ENCODE results near the gene SNRPA. TPM values are rescaled to one million over a fixed set of nuclear protein-coding genes. Genes with fewer than 3 reads are reported as not detected.
A peak's percentile ranks its signal among the peaks of the same experiment; 100 is the strongest.
"Not testable (repeated sequence)": the region's sequence is repeated elsewhere in the genome, so short reads cannot be mapped to it uniquely, and the experiment has no call there.

The SNRPA gene
- total RNA-seq, 1 experiment from 2014 or later, result 68.4 TPM

DNA sequence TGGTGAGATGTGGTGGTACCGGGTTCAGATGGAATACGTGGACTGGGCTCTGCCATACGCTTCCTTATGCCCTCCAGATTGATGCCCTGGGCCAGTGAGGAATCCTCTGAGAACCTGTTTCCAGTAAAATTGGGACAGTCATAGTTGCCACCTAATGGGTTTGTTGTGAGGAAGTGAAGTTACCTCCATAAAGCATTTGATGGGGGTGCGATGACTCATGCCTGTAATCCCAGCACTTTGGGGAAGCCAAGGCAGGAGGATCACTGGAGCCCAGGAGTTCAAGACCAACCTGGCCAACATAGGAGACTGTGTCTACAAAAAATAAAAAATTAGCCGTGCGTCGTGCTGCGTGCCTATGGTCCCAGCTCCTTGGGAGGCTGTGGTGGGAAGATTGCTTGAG lies 4.8 kb downstream of the SNRPA start:
- H3K36me3 ChIP-seq, result peaks cover 85% of the 10 kb centered on the region

DNA sequence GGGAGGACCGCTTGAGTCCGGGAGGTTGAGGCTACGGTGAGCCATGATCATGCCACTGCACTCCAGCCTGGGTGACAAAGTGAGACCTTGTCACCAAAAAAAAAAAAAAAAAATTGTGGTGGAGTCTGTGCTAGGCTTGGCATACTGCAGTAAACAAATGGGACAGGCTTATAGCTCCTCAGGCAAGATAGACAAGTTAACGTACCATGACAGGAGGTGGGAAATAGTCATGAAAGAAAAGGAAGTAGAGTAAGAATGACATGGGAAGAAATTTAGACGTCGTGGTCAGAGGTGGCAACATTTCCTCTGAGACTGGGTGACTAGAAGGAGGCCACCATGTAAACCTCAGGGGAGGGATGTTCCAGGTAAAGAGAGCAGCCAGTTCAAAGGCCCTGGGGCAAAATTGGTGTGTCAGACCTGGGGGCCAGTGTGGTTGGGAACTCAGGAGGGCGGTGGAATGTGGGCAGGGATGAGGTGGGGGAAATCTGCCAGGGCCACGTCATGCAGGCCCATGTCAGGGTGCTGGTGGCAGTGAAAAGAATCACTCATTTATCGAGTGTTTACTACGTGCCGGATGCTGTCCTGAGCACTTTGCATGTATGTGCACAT lies 5.6 kb downstream of the SNRPA start:
- Histone ChIP-seq H3K9me3 (no peaks in the 10 kb centered on the region), H3K36me3 (peaks cover 89% of the 10 kb centered on the region), H3K27me3 (no peaks in the 10 kb centered on the region), H3K4me3 (no peak overlapping the region)
- DNase-seq, result no peak

More for the DNA sequence above, 4.8 kb downstream of the SNRPA start:
- no peak for DNase-seq
- Histone ChIP-seq H3K4me3 (no peak overlapping the region), H3K27me3 (no peaks in the 10 kb centered on the region), H3K9me3 (no peaks in the 10 kb centered on the region)

DNA sequence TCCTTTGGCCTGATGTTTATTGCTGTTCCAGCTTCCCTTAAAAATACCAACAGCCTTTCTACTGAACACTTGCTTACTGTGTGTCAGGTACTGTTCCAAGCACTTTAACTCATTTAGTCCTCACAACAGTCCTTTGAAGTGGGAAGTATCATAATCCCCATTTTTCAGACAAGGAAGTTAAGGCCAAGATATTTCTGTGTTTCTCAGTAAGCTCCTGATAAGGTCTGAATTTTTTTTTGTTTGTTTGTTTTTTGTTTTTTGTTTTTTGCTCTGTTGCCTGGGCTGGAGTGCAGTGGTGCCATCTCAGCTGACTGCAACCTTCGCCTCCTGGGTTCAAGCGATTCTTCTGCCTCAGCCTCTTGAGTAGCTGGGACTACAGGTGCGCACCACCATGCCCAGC lies 7.5 kb downstream of the SNRPA start:
- no peaks in the 10 kb centered on the region for H3K9me3 ChIP-seq
- H3K27me3 ChIP-seq, result no peaks in the 10 kb centered on the region
- DNase-seq, result no peak
- peaks cover 92% of the 10 kb centered on the region for H3K36me3 ChIP-seq
- no peak overlapping the region for H3K4me3 ChIP-seq

DNA sequence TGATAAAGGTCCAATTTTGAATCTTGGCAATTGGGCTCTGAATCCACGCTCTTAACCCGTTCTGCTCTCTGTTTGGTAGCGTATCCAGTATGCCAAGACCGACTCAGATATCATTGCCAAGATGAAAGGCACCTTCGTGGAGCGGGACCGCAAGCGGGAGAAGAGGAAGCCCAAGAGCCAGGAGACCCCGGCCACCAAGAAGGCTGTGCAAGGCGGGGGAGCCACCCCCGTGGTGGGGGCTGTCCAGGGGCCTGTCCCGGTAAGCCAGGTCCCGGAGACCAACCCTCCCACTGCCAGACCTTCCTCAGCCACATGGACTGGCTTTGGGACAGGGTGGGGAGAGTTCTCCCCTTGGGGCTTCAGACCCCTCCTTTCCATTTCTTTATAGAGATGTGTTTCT lies 8.3 kb downstream of the SNRPA start:
- DNase-seq, result no peak
- no peaks in the 10 kb centered on the region for H3K27me3 ChIP-seq
- H3K9me3 ChIP-seq, result no peaks in the 10 kb centered on the region
- H3K4me3 ChIP-seq, result no peak overlapping the region
- peaks cover 94% of the 10 kb centered on the region for H3K36me3 ChIP-seq

DNA sequence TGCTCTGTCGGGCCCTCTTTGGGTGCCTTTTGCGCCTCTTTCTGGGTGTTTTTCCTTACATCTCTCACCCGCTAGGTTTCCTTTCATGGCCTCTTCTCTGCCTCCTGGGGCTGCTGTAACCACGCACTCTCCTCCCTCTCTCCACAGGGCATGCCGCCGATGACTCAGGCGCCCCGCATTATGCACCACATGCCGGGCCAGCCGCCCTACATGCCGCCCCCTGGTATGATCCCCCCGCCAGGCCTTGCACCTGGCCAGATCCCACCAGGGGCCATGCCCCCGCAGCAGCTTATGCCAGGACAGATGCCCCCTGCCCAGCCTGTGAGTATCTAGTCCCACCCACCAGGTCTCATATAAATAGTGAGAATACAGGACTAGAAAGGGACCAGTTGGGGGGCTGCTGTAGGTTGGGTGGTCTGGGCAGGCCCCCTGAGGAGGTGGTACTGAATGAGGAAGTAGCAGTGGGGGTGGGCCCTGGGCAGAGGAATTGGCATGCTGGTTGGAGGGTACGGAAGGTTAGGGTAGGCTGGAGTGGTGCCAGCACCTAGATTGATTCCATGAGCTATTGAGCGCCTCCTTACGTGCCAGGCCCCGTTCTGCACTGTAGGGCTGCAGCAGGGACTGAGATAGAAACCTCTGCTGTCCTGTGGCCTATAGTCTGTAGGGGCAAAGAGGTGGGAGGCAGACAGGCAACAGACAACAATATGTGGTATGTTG lies 11.9 kb downstream of the SNRPA start:
- Histone ChIP-seq H3K36me3 (peaks cover 90% of the 10 kb centered on the region), H3K4me3 (no peak overlapping the region), H3K27me3 (no peaks in the 10 kb centered on the region), H3K9me3 (no peaks in the 10 kb centered on the region)
- DNase-seq, result no peak

DNA sequence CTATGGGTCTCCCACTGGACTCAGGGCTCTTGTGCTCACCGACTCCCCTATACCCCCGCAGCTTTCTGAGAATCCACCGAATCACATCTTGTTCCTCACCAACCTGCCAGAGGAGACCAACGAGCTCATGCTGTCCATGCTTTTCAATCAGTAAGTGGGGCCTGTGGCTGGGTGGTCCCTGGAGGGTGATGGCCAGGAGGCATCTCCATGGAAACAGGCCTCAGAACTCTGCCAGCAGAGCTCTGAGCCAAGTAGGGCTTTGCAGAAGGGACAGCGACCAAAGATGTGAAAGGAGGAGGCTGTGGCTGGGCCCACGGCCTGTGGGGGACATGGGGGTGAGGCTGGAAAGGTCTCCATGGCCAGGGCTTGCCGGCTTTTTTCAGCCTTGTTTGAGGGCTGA lies 12.5 kb downstream of the SNRPA start:
- H3K4me3 ChIP-seq, result no peak overlapping the region
- H3K9me3 ChIP-seq, result no peaks in the 10 kb centered on the region
- H3K27me3 ChIP-seq, result no peaks in the 10 kb centered on the region
- DNase-seq, result no peak
- H3K36me3 ChIP-seq, result peaks cover 84% of the 10 kb centered on the region

DNA sequence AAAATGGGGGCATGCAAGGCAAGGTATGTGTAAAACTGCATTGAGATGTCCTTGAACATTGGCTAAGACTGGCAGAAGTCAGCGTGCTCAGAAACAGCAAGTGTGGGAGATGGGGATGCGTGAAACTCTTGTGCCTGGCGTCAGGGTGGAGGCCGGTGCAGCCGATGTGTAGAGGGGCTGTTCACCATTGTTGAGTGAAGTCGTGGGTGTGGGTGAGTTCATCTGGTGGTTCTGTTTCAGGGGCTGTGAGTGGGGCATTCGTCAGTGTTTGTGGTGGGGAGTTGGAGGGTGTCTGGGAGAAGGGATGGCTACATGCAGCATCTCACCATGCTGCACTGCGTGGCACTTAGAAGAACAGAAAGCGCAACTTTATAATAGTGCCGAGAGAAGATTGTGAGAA lies 13.0 kb downstream of the SNRPA start:
- Histone ChIP-seq H3K27me3 (no peaks in the 10 kb centered on the region), H3K36me3 (peaks cover 80% of the 10 kb centered on the region), H3K9me3 (no peaks in the 10 kb centered on the region), H3K4me3 (no peak overlapping the region)
- DNase-seq, result no peak

DNA sequence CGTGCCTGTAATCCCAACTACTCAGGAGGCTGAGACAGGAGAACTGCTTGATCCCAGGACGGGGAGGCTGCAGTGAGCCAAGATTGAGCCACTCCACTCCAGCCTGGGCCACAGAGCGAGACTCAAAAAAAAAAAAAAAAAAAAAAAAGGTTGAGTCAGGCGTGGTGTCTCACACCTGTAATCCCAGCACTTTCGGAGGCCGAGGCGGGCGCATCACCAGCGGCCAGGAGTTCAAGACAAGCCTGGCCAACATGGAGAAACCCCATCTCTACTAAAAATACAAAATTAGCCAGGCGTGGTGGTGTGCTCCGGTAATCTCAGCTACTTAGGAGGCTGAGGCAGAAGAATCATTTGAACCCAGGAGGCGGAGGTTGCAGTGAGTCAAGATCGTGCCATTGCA lies 15.4 kb downstream of the SNRPA start:
- H3K27me3 ChIP-seq, DNase-seq, H3K9me3 ChIP-seq, H3K4me3 ChIP-seq: not testable (repeated sequence)
- peaks cover 57% of the 10 kb centered on the region for H3K36me3 ChIP-seq

DNA sequence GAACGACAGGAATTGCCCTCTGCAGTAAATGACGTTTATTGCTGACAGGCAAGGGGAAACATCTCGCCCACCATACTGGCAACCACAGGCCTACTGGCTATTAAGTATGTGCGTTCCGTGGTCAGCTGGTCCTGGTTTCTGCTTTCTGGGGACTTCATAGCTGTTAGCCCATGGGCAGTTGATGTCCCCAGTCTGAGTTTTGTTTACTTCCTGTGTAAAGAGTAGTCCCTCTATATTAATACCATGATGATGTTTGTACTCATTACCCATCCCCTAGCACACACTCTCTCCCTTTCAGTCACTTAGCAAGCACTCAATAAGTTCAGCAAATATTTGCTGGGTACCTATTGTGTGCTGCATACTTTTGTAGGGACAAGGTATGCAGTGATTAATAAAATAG lies 17.9 kb downstream of the SNRPA start:
- DNase-seq, result no peak
- Histone ChIP-seq H3K27me3 (no peaks in the 10 kb centered on the region), H3K9me3 (no peaks in the 10 kb centered on the region), H3K36me3 (peaks cover 32% of the 10 kb centered on the region), H3K4me3 (no peak overlapping the region)

DNA sequence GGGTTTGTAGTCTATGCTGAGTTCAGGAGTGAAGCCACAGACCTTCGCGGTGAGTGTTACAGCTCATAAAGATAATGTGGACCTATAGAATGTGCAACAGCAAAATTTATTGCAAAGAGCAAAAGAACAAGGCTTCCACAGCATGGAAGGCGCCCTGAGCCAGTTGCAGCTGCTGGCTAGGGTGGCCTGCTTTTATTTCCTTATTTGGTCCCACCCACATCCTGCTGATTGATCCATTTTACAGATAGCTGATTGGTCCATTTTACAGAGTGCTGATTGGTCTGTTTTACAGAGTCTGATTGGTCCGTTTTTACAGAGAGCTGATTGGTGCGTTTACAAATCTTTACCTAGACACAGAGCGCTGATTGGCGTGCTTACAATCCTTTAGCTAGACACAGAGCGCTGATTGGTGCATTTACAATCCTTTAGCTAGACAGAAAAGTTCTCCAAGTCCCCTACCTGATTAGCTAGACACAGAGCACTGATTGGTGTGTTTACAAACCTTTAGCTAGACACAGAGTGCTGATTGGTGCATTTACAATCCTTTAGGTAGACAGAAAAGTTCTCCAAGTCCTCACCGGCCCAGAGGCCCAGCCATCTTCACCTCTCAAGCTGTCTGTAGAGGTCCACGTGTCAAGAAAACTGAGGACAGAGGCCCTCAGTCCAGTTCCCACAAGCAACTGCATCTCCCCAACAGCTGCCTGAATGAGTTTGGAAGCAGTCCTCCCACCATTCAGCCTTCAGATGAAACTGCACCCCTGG lies 20.3 kb downstream of the SNRPA start:
- H3K4me3 ChIP-seq, H3K9me3 ChIP-seq, H3K36me3 ChIP-seq, DNase-seq, H3K27me3 ChIP-seq: not testable (repeated sequence)

DNA sequence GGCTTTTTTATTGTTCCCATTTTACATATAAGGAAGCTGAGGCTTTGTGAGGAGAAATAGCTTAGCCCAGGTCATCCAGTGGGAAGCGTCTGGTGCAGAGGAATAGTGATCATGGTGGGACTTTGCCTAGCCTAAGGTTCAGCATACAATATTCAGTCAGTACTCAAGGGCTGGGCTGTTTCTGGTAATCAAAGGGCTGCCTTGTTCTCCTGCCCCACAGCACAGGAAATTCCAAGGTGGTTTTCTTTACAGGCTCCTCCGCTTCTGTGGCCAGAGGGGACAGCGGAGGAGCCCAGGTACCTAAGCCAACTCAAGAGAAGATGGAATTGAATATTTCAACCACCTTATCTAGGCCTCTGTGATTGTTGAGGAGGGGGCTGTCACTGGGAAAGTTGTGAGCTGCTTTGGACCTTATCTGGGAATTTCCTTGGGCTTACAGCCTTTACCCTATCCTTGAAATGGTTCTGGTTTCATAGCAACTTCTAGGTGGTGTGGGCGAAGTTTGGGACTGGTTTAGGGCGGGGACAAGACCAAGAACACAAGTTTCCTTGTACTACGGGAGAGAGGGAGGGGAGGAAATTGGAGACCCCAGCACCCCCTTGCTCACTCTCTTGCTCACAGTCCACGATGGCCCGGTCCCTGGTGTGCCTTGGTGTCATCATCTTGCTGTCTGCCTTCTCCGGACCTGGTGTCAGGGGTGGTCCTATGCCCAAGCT lies 24.1 kb downstream of the SNRPA start, which contains the start of gene MIA:
Gene MIA (plus strand): TSS at position 606 of the 716 bp plus-strand sequence. CDS start 22 bp downstream, at position 628.
- no peaks in the 10 kb centered on the region for H3K9me3 ChIP-seq
- DNase-seq, result no peak

DNA sequence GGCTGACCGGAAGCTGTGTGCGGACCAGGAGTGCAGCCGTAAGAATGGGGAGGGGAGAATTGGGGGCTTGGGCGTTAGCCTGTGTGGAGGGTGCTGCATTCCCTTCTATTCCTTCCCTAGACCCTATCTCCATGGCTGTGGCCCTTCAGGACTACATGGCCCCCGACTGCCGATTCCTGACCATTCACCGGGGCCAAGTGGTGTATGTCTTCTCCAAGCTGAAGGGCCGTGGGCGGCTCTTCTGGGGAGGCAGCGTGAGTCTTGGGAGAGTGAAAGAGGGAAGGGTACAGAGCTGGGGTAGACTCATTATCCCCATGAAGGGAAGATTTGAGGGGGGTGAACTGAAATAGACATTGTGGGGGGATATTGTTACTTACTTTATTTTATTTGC lies 24.6 kb downstream of the SNRPA start:
- Histone ChIP-seq H3K9me3 (no peaks in the 10 kb centered on the region), H3K27me3 (no peaks in the 10 kb centered on the region), H3K4me3 (no peak overlapping the region), H3K36me3 (no peaks in the 10 kb centered on the region)
- no peak for DNase-seq

More for the DNA sequence above, 24.1 kb downstream of the SNRPA start, which contains the start of gene MIA:
- Histone ChIP-seq H3K4me3 (no peak within 1 kb of the TSS), H3K36me3 (no peaks in the 10 kb centered on the region), H3K27me3 (no peaks in the 10 kb centered on the region)

DNA sequence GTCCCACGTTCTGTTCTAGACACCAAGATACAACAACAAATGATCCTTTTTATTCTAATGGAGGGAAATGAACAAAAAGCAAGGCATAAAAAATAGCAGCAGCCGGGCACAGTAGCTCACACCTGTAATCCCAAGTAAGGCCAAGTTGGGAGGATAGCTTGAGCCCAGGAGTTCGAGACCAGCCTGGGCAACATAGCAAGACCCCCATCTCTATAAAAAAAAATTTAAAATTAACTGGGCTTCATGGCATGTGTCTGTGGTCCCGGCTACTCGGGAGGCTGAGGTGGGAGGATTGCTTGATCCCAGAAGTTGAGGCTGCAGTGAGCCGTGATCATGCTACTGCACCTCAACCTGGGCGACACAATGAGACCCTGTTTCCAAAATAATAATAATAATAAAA lies 25.4 kb downstream of the SNRPA start:
- H3K4me3 ChIP-seq, result no peak overlapping the region
- H3K36me3 ChIP-seq, result no peaks in the 10 kb centered on the region
- DNase-seq, result no peak
- no peaks in the 10 kb centered on the region for H3K9me3 ChIP-seq
- no peaks in the 10 kb centered on the region for H3K27me3 ChIP-seq

DNA sequence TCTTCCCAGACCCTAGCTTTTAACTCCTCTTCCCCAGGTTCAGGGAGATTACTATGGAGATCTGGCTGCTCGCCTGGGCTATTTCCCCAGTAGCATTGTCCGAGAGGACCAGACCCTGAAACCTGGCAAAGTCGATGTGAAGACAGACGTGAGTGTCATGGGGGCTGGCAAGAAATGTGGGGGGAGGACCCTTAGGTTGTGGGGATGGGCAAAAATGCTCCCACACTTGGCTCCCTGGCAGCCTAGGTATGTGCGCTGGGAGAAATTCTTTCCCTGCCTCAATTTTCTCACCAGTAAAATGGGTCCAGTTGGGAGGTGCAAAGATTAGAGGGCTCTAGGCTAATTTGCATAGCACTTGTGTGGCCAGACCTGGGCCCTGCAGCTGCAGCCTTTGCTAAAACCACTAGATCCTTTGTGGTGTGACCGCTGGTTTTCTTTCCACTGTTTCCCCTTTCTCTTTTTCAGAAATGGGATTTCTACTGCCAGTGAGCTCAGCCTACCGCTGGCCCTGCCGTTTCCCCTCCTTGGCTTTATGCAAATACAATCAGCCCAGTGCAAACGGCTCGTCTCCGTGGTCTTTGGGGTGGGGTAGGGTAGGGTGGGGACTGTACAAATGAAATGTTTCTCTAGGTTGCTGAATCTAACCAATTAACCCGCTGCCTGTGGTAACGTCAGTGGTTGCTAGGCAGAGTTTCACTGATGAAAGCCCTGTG lies 26.1 kb downstream of the SNRPA start:
- H3K36me3 ChIP-seq, result no peaks in the 10 kb centered on the region
- H3K9me3 ChIP-seq, result no peaks in the 10 kb centered on the region
- peak overlapping the region; percentile 70 for H3K4me3 ChIP-seq

DNA sequence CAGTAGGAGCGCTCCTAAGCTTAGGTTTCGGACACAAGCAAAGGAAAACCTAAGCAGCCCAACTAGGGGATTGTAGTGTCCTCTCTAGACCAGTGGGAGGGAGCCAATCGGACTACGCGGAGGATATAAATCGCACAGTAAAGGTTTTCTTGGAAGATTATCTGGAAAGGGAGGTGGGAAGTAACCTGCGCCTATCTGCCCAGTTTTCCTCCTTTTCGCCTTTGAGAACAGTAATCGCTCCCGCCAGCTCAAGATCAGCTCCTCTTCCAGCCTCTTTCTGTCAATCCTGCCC lies 26.6 kb downstream of the SNRPA start:
- H3K4me3 ChIP-seq, result peak overlapping the region; percentile 70
- no peaks in the 10 kb centered on the region for H3K27me3 ChIP-seq
- no peak for DNase-seq
- H3K36me3 ChIP-seq, result no peaks in the 10 kb centered on the region
- H3K9me3 ChIP-seq, result no peaks in the 10 kb centered on the region

More for the DNA sequence above, 26.1 kb downstream of the SNRPA start:
- peak; percentile 88 for DNase-seq
- H3K27me3 ChIP-seq, result no peaks in the 10 kb centered on the region

DNA sequence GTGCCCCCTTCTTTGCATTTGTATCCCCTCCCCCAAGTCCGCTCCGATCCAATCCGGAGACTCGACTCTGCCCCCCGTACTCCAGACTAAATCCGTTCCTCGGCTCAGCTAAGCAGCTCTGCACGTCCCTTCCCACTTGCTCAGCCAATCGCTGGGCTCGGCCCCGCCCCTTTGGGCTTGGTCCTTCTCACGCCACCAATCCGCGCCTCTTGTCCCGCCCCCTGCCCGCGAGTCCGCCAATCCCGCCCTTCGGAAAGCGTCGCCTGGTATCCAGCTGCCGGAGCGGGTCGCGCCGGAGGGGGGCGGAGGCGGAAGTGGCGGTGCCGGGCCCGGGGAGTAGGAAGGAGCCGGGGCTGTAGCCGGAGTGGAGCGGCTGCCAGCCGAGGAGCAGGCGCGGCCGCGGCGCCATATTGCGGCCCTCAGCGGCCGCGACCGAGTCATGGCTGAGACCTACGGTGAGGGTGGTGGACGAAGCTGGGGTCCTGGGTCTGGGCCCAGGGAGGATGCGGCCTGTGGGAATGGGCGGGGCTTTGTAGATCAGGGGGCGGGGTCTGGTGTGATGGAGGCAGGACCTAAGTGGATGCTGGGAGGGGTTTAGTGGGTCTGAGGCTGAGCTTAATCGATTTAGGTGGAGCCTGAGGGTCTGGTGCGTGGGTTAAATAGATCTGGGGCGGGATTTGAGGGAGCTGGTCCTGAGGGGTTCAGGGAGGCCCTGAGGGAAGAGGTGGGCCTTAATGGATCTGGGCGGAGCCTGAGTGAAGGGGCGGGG lies 27.1 kb downstream of the SNRPA start, which contains the start of gene RAB4B:
Gene RAB4B (plus strand): TSS at position 311 of the 769 bp plus-strand sequence. CDS start 129 bp downstream, at position 440.
- Histone ChIP-seq H3K27me3 (no peaks in the 10 kb centered on the region), H3K4me3 (peak within 1 kb of the TSS; percentile 70), H3K36me3 (no peaks in the 10 kb centered on the region), H3K9me3 (no peaks in the 10 kb centered on the region)
- peak; percentile 100 for DNase-seq
